ENCODE results near the gene RTL10. TPM values are rescaled to one million over a fixed set of nuclear protein-coding genes. Genes with fewer than 3 reads are reported as not detected.

Gene RTL10
- total and polyA plus RNA-seq, 2 of the 8 experiments (the other 6 are each of a cell fraction or from before 2014, with no cell fraction given), result 11.5 to 18.8 TPM

- 0 out of 2 replicates have a peak overlapping the region, but pooled peaks have one; percentile 48 for H2BK20ac ChIP-seq (ENCODE audit: low read length)
- peak overlapping the region; percentile 82 for H4K91ac ChIP-seq (replicated peaks; ENCODE audit: insufficient read length, low read length)
- no peaks in the 10 kb centered on the region for H3K36me3 ChIP-seq (ENCODE audit: control insufficient read depth in 2 of 4, insufficient read depth in 4 of 4, low read length in 3 of 4)
- H4K5ac ChIP-seq (ENCODE audit: insufficient read length, low read depth, low read length), result no peak overlapping the region
- WGBS, 2 experiments (ENCODE audit: extremely low coverage in 1 of 2, insufficient coverage in 1 of 2, insufficient read length in 1 of 2, insufficient replicate concordance in 2 of 2, low coverage in 1 of 2, low lambda C conversion rate in 2 of 2, missing lambda C conversion rate in 1 of 2), result 92% methylated on average over 30 of the region's 30 CpGs; no CpG with 5 or more reads in 1 of the 2 experiments
- no peaks in the 10 kb centered on the region for H3K9me3 ChIP-seq (ENCODE audit: insufficient read depth in 2 of 2, low read depth in 1 of 2, low read length in 1 of 2)
- ChIA-PET CTCF (ENCODE audit: partially characterized antibody) (interaction anchor here (0.9 to 2.2 kb wide), 9 partner anchors 9 to 85 kb away, joined by 3 to 10 read pairs (median 4); no protein-coding TSS in a partner anchor), POLR2A (ENCODE audit: partially characterized antibody) (interaction anchor here (0.9 to 4.6 kb wide), 5 partner anchors 11 to 27 kb away, joined by 3 to 27 read pairs (median 5); no protein-coding TSS in a partner anchor)
- H3K9ac ChIP-seq (replicated peaks in 1 of 4; ENCODE audit: extremely low read depth in 1 of 4, low read depth in 3 of 4, low read length in 3 of 4), result no peak overlapping the region
- no peak overlapping the region for H3K4ac ChIP-seq (replicated peaks; ENCODE audit: insufficient read length, low read depth, low read length)
- no peak overlapping the region for H3K4me2 ChIP-seq (ENCODE audit: insufficient read depth in 1 of 2, low read depth in 2 of 2, low read length in 2 of 2)
- no peaks in the 10 kb centered on the region for H3K27me3 ChIP-seq (replicated peaks in 1 of 4; ENCODE audit: control insufficient read depth in 3 of 4, extremely low read depth in 1 of 4, insufficient read depth in 3 of 4, low read length in 3 of 4)
- H3K79me2 ChIP-seq (ENCODE audit: control insufficient read depth in 1 of 2, insufficient read depth in 2 of 2, low read length in 2 of 2), result no peaks in the 10 kb centered on the region
- no peak overlapping the region for H3K14ac ChIP-seq (ENCODE audit: insufficient read length)
- H2BK5ac ChIP-seq (ENCODE audit: low read depth, low read length), result 0 out of 2 replicates have a peak overlapping the region, but pooled peaks have one; percentile 24
- H2BK120ac ChIP-seq (replicated peaks; ENCODE audit: low read depth, low read length), result no peak overlapping the region
- H4K20me1 ChIP-seq (replicated peaks in 1 of 2; ENCODE audit: control insufficient read depth in 1 of 2, insufficient read depth in 2 of 2, low read length in 2 of 2), result no peaks in the 10 kb centered on the region
- no peaks in the 10 kb centered on the region; the same call in 1 of the 2 replicates for H3K79me1 ChIP-seq (ENCODE audit: low read depth, low read length)
- H3K23ac ChIP-seq (ENCODE audit: insufficient read length), result no peak overlapping the region
- H4K8ac ChIP-seq (ENCODE audit: extremely low read depth, insufficient read depth, low read length), result peak overlapping the region; percentile 48; the same call in 1 of the 2 replicates
- peak overlapping the region; percentile 92; the same call in 1 of the 2 replicates for H2BK12ac ChIP-seq (ENCODE audit: low read depth, low read length)
- H2BK15ac ChIP-seq (ENCODE audit: low read length), result 0 out of 2 replicates have a peak overlapping the region, but pooled peaks have one; percentile 92
- no peak overlapping the region for H3K4me3 ChIP-seq (ENCODE audit: extremely low read depth in 1 of 4, insufficient read depth in 2 of 4, low read depth in 3 of 4, low read length in 4 of 4)
- H3K4me1 ChIP-seq (replicated peaks in 1 of 4; ENCODE audit: control insufficient read depth in 3 of 4, insufficient read depth in 4 of 4, low read length in 3 of 4), result peaks cover 0 to 7% (median 4%) of the 10 kb centered on the region in 4 experiments; a peak in 4 of 7 replicates
- H3K23me2 ChIP-seq (ENCODE audit: low read depth, low read length), result no peaks in the 10 kb centered on the region
- H3K56ac ChIP-seq (replicated peaks; ENCODE audit: insufficient read length, low read depth, low read length), result no peak overlapping the region
- peak in 1 of 2 experiments; percentile 42 for DNase-seq (ENCODE audit: low read depth in 1 of 2, low spot score in 2 of 2)
- no peak overlapping the region for H2AFZ ChIP-seq (ENCODE audit: low read length)
- FAIRE-seq, result no peak
- H3K27ac ChIP-seq (ENCODE audit: low read depth, low read length), result no peak overlapping the region
- H2AK5ac ChIP-seq (ENCODE audit: low read depth, low read length), result no peak overlapping the region
- peak overlapping the region; percentile 48; the same call in 1 of the 2 replicates for H3K18ac ChIP-seq (ENCODE audit: extremely low read depth, low read length)
- TF ChIP-seq CHD1 (IDR thresholded peaks at IDR 0.05; ENCODE audit: low read depth, low read length) (no peak), SP2 (IDR thresholded peaks at IDR 0.05; ENCODE audit: low read length) (no peak), ATF3 (IDR thresholded peaks at IDR 0.05; ENCODE audit: insufficient read depth, low read depth, low read length) (no peak), E2F6 (IDR thresholded peaks at IDR 0.05) (no peak), TAF7 (optimal IDR thresholded peaks at IDR 0.05; ENCODE audit: borderline replicate concordance, low read depth, low read length) (no peak), EP300 (IDR thresholded peaks at IDR 0.05; ENCODE audit: borderline replicate concordance in 1 of 2, low read depth in 2 of 2, low read length in 2 of 2) (no peak)
These were observed 15.7 kb upstream of the RTL10 start for GRCh38 chr22:19870153-19871022.
